Mononuclear cell (primary cell): ENCODE data around the gene FBXO9. TPM values are rescaled to one million over a fixed set of nuclear protein-coding genes. Genes with fewer than 3 reads are reported as not detected.
A peak's percentile ranks its signal among the peaks of the same experiment; 100 is the strongest.
"Not testable (repeated sequence)": the region's sequence is repeated elsewhere in the genome, so short reads cannot be mapped to it uniquely, and the experiment has no call there.

Source experiments
- H3K27me3 ChIP-seq: 2 replicates; pipeline ENCODE4 v1.6.0; 2011; ENCODE audit warnings: low read length, control low read depth; ENCODE audit not compliant: insufficient read depth
- H3K4me1 ChIP-seq: 2 replicates; pipeline ENCODE4 v1.5.1; 2011; ENCODE audit warnings: mild to moderate bottlenecking, low read length, control low read depth; ENCODE audit not compliant: insufficient read depth
- H3K4me3 ChIP-seq: 2 replicates; pipeline ENCODE4 v1.5.1; 2011; ENCODE audit warnings: mild to moderate bottlenecking, low read length, moderate library complexity
- H3K9me3 ChIP-seq: 2 replicates; pipeline ENCODE4 v1.5.1; 2011; ENCODE audit warnings: low read depth, mild to moderate bottlenecking, control low read depth, low read length
- total RNA-seq: library from RNA; depleted of rRNA; stranded (reverse); fragments of >200 nt; gene quantifications from one replicate; pipeline ENCODE4 v1.2.3, GENCODE V29; 2012

FBXO9 gene
- total RNA-seq, 1 donor = 37.9 TPM

GRCh38 chr6:53059648-53060589 is 5.3 kb upstream of the FBXO9 start:
- Histone ChIP-seq H3K27me3 (no peaks in the 10 kb centered on the region), H3K4me1 (peaks cover 42% of the 10 kb centered on the region), H3K9me3 (no peaks in the 10 kb centered on the region), H3K4me3 (no peak overlapping the region)

DNA sequence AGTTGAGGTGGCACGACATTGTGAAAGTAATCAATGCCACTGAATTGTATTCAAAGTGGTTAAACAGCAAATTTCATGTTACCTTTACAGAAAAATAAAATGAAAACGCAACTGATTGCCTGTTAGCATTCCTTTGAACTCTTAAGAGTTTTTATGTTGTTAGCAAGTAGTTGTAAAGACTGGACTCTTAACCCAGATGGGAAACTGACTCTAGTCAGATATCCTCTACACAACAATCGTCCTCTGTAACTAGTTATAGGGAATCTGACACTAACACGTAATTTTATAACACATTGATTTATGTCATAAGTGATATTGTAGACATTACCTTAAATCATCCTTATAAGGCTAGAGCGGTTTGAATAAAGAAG is 3.0 kb upstream of the FBXO9 start:
- Histone ChIP-seq H3K4me1 (peaks cover 56% of the 10 kb centered on the region), H3K27me3 (no peaks in the 10 kb centered on the region), H3K4me3 (peak overlapping the region; percentile 86), H3K9me3 (no peaks in the 10 kb centered on the region)

- not testable (repeated sequence) for H3K9me3 ChIP-seq, H3K27me3 ChIP-seq, H3K4me3 ChIP-seq
- H3K4me1 ChIP-seq = peaks cover 64% of the 10 kb centered on the region
Measured at GRCh38 chr6:53064255-53064654, 949 bp upstream of the FBXO9 start.

- H3K4me3 ChIP-seq = peak overlapping the region; percentile 90
- no peaks in the 10 kb centered on the region for H3K27me3 ChIP-seq
- H3K4me1 ChIP-seq = peaks cover 59% of the 10 kb centered on the region
Measured at GRCh38 chr6:53064726-53065265, 408 bp upstream of the FBXO9 start.

DNA sequence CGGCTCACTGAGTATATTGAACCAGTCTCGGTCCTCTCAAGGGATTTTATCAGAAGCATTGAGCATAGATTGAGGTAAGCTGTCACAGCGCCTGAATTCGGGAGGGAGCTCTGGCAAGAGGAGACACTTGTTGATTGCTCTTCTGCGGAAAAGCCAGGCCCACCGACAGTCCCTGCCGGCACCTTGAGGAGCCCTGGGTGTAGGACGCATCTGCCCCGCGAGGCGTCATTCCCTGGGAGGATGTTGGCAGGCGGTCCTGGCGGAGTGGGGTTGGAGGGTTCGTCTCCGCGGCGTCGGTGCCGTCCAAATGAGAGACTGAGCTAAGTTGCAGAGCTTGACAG is 843 bp downstream of the FBXO9 start:
- H3K4me1 ChIP-seq = peaks cover 50% of the 10 kb centered on the region

More at GRCh38 chr6:53064726-53065265, 408 bp upstream of the FBXO9 start:
- no peaks in the 10 kb centered on the region for H3K9me3 ChIP-seq

DNA sequence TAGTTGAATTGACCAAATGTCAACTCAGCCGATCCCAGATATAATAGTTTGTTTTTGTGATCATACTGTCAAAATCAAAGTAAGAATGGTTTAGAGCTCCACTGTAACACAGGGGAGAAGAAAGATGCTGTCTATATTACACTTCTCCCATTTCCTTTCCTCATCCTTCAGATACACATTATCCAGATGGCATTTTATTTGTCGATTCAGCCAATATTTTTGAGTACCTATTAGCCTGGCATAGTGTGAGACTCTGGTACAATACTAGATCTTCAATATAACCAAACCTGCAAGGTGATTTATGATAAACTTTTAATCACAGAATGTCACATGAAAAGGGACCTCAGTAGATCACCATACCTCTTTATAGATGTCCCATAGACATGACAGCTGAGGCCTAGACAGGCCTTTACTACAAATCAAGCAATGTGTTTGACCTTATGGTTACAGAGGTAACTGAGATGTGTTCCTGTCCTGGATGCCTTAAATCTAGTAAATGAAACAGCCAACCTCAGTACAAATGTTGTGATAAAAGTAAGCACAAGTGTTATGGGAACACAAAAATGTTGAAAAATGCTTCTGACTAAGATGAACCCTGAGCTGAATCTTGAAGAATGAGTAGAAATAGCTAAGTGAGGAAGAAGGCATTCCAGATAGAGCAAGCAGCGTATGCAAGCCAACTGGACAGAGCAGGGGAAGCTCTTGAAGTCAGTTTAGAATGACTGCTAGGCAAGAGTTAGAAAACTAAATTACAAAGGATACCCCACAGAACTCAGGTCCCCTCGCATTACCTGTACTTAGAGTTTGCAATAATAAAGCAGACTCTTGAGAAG is 1.9 kb downstream of the FBXO9 start:
- H3K9me3 ChIP-seq = no peaks in the 10 kb centered on the region
- no peaks in the 10 kb centered on the region for H3K27me3 ChIP-seq
- no peak overlapping the region for H3K4me3 ChIP-seq
- H3K4me1 ChIP-seq = peaks cover 45% of the 10 kb centered on the region

More for the DNA sequence above, 843 bp downstream of the FBXO9 start:
- Histone ChIP-seq H3K27me3 (no peaks in the 10 kb centered on the region), H3K4me3 (peak overlapping the region; percentile 90), H3K9me3 (no peaks in the 10 kb centered on the region)

DNA sequence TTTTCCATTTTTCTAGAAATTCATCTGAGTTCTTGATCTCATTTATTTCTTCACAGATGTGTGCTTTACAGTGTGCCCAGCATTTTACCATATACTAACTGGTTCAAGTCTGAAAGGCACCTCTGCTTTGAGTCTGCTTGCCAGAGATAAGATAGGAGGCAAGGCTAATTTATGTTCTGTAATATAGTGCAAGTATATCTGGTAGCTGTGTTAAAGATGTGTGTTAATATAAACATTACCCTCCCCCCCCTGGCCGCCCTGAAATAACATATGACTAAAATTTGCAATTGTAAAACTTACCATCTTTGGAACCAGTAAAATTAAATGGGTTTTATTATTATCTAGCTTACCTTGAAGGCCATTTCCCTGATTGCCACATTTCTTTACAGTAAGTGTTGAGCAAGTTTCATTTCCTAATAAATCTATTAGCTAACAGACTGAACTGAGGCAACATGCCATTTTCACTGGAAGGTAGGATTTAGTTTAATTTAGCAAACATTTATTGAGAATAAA is 2.7 kb downstream of the FBXO9 start:
- Histone ChIP-seq H3K4me3 (no peak overlapping the region), H3K9me3 (no peaks in the 10 kb centered on the region), H3K4me1 (peaks cover 40% of the 10 kb centered on the region), H3K27me3 (no peaks in the 10 kb centered on the region)

DNA sequence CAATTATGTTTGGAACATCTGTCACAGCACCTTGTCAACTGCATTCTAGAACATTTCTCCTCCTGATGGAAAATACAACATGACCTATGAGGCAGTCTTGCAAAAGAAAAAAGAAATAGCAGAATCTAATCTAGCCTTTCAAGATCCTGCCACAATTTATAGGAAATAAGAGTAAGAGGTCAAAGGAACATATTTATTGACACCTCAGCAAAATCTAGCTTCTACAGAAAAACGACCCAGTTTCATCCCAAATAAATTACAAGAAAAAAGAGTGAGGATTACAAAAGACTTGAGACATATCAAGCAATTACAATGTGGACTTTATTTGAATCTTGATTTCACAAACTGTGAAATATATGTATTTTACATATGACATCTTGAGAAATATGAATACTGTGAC is 4.2 kb downstream of the FBXO9 start:
- Histone ChIP-seq H3K9me3 (no peaks in the 10 kb centered on the region), H3K27me3 (no peaks in the 10 kb centered on the region), H3K4me1 (peaks cover 35% of the 10 kb centered on the region), H3K4me3 (no peak overlapping the region)

- Histone ChIP-seq H3K27me3 (no peaks in the 10 kb centered on the region), H3K9me3 (no peaks in the 10 kb centered on the region), H3K4me1 (peaks cover 33% of the 10 kb centered on the region), H3K4me3 (no peak overlapping the region)
Measured at GRCh38 chr6:53070806-53071205, 5.6 kb downstream of the FBXO9 start.

- Histone ChIP-seq H3K27me3 (no peaks in the 10 kb centered on the region), H3K4me3 (no peak overlapping the region), H3K9me3 (no peaks in the 10 kb centered on the region), H3K4me1 (peaks cover 8% of the 10 kb centered on the region)
Measured at GRCh38 chr6:53074347-53074746, 9.1 kb downstream of the FBXO9 start.

DNA sequence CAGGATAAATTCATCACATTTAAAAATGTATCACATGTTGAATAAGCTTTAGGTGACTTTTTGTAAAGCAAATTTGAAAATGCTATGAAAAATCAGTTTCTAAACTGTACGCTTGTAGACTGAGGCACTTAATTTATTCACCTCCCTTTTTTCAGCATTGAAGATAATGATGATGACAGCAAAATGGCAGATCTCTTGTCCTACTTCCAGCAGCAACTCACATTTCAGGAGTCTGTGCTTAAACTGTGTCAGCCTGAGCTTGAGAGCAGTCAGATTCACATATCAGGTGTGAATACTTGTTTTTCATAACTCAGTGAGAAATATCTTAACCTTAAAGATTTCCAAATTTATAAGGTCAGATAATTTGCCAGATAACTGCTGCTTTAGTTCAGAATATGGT is 15.6 kb downstream of the FBXO9 start:
- no peaks in the 10 kb centered on the region for H3K9me3 ChIP-seq
- no peak overlapping the region for H3K4me3 ChIP-seq
- no peaks in the 10 kb centered on the region for H3K27me3 ChIP-seq
- H3K4me1 ChIP-seq = peaks cover 5% of the 10 kb centered on the region

DNA sequence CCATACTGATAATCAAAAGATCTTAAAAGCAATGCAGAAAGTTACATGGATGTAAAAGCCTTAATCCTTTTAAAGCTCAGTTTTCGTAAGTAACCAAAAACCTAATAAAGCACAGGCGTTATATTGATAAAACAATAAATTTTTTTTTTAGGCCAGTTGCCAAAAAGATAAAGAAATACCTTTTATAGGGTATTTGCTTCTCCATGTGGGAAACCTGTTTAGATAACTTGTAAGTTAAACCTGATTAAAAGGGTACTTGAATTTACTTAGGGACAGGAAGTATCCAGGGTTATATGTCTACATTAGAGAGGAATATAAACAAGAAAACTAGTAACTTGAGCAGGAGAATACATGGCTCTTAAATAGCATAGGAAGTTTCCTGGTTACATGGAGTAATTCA is 21.1 kb downstream of the FBXO9 start:
- Histone ChIP-seq H3K4me1 (no peaks in the 10 kb centered on the region), H3K9me3 (no peaks in the 10 kb centered on the region), H3K4me3 (no peak overlapping the region), H3K27me3 (no peaks in the 10 kb centered on the region)

DNA sequence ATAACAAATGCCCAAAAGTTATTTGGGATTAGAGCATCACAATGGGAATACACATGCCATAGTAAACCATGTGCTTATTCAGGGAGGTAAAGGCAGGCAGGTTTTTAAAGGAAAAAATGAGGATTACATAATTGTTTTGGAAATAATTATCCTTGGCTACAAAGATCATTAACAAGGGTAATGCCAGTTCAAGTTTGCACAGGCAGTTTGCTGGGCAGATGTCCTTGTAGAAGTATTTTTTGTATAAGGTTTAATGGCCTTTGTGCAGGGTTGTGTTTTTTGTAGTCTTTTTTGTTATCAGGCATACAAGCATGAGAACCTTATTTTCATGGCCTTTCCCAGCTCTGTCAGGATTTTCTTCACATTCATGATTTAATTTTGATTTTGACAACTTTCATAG is 24.7 kb downstream of the FBXO9 start:
- Histone ChIP-seq H3K27me3 (no peaks in the 10 kb centered on the region), H3K9me3 (no peaks in the 10 kb centered on the region), H3K4me3 (no peak overlapping the region), H3K4me1 (no peaks in the 10 kb centered on the region)

DNA sequence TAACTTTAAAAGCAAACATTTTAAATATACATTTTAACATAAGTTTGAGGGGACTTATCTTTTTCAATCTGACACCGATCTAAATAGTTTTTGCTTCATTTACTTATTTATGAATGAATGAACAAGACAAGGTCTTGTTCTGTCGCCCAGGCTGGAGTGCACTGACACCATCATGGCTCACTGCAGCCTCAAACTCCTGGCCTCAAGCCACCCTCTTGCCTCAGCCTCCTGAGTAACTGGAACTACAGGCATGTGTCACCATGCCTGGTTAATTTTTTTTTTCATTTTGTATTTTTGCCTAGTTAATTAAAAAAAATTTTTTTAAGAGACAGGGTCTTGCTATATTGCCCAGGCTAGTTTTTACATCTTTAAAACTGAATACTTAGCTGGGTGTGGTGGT is 25.4 kb downstream of the FBXO9 start:
- Histone ChIP-seq H3K4me3 (no peak overlapping the region), H3K9me3 (no peaks in the 10 kb centered on the region), H3K27me3 (no peaks in the 10 kb centered on the region), H3K4me1 (no peaks in the 10 kb centered on the region)

DNA sequence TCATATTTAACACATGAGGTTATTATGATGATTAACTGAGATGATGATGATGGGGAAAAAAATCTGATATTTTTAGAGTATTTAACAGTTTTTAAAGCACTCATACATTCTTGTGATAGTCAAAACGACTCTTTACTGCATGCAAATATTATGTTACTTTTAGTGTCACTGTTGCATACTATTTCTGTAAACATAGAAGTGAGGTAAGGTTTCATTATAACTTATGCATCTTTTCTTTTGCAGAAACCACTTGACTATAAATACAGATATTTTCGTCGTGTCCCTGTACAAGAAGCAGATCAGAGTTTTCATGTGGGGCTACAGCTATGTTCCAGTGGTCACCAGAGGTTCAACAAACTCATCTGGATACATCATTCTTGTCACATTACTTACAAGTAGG is 30.1 kb downstream of the FBXO9 start:
- H3K27me3 ChIP-seq = no peaks in the 10 kb centered on the region
- H3K4me3 ChIP-seq = no peak overlapping the region
- no peaks in the 10 kb centered on the region for H3K4me1 ChIP-seq
- H3K9me3 ChIP-seq = no peaks in the 10 kb centered on the region
